HG03159 (cell line): ENCODE measurements around the gene BORCS6.

Source experiments
- ATAC-seq: cut with Tn5 transposase; IDR thresholded peaks from one replicate; pipeline ENCODE4 v1.9.1; 2021; ENCODE audit warnings: mild to moderate bottlenecking, moderate library complexity; ENCODE audit not compliant: unreplicated experiment

Gene BORCS6

DNA sequence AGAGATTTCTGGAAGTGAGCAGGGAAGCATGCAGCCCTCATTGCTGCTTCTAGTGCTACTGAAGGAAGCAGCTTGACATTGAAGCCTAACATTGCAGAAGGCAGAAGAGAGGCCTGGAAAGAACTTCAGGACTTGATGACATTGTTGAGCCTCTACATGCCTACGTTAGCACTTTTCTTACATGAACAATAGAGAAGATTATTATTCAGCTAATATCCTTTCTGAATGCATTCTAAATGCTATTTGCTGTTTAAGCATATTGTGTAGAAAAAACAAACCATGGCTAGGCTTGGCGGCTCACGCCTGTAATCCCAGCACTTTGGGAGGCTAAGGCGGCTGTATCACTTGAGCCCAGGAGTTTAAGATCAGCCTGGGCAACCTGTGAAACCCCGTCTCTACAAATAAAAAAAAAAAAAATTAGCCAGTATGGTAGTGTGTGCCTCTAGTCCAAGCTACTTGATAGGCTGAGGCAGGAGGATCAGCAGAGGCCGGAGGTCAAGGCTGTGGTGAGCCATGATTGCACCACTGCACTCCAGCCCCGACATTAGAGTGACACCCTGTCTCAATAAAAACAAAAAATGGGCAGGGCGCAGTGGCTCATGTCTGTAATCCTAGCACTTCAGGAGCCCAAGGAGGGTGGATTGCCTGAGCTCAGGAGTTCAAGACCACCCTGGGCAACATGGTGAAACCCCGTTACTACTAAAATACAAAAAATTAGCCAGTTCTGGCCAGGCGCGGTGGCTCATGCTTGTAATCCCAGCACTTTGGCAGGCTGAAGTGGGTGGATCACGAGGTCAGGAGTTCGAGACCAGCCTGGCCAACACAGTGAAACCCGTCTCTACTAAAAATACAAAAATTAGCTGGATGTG is 22.6 kb upstream of the BORCS6 start:
- ATAC-seq: no peak

DNA sequence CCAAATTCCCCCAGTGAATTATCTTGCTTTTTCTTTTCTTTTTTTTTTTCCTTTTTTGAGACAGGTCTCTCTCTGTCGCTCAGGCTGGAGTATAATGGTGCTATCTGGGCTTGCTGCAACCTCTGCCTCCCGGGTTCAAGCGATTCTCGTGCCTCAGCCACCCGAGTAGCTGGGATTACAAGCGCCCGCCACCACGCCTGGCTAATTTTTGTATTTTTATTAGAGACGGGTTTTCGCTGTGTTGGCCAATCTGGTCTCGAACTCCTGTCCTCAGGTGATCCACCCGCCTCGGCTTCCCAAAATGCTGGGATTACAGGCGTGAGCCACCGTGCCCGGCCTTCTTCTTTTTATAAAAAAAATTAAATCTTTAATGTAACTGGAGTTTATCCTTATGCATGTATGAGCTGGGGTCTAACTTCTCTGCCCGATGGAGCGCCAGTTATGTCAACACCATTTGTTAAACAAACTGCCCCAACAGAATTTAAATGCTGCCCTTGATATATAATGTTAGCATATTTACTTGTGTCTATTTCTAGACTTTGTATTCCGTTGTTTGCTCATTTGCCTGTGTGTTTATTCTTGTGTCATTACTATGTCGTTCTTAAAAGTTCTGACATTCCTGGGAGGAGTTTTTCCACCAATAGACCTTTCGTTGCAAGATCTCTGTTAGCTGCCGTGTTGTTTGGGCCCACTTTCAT is 20.9 kb upstream of the BORCS6 start:
- ATAC-seq: no peak

DNA sequence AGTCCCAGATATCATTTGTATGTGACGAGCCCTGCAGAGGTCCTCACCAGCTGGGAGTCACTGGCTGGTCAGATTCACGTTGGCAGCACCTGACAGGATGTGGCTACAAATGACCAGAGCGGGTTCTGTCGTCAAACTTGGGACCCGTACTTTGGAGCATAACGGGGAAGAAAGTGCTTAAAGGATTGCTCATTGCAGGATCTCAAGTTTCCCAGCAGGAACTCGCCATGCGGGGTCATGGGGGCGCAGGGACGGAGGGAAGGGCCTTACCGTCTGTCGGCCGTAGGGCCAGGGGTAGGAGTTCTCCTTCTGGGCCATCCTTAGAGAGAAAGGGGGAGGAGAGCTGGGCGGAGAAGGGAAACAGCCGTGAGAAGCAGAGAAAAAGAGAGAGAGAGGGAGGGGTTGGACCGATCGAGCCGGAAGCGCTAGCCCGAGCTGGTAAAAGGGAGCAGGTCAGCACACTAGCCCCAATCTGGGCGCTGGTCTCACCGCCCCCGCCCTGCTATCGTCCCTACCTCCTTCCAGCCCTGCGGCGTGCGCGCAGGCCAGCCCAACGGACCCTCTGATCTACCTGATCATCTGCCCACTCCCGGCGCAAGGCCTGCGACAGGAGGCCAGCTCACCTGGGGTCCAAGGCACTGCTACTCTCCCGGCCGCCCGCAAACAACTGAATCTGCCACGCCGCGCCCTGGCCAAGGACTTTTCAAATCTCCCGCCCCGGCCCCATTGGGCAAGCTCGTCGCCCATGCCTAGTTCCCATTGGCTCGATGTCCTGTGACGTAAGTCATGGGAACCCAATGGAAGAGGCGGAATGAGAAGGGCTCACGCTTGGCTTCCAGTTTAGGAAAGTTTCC is 20.2 kb upstream of the BORCS6 start, which contains the start of gene AURKB:
Gene AURKB, minus strand, starts transcription at position 669 of the 854 bp plus-strand sequence. Its CDS starts 351 bp downstream, at position 318.
- peak; percentile 82 for ATAC-seq

DNA sequence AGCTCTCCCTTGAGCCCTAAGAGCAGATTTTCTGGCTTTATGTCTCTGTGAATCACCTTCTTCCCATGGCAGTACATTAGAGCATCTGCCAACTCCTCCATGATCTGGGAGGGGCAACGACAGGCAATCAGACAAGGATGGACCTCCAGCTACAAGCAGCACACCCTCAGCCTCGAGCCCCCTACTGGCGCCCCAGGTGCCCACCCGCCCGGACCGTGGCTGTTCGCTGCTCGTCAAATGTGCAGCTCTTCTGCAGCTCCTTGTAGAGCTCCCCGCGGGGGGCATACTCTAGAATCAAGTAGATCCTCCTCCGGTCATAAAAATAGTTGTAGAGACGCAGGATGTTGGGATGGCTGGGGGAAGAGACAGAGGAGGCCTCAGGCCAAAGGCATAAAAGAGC is 16.6 kb upstream of the BORCS6 start:
- no peak for ATAC-seq

DNA sequence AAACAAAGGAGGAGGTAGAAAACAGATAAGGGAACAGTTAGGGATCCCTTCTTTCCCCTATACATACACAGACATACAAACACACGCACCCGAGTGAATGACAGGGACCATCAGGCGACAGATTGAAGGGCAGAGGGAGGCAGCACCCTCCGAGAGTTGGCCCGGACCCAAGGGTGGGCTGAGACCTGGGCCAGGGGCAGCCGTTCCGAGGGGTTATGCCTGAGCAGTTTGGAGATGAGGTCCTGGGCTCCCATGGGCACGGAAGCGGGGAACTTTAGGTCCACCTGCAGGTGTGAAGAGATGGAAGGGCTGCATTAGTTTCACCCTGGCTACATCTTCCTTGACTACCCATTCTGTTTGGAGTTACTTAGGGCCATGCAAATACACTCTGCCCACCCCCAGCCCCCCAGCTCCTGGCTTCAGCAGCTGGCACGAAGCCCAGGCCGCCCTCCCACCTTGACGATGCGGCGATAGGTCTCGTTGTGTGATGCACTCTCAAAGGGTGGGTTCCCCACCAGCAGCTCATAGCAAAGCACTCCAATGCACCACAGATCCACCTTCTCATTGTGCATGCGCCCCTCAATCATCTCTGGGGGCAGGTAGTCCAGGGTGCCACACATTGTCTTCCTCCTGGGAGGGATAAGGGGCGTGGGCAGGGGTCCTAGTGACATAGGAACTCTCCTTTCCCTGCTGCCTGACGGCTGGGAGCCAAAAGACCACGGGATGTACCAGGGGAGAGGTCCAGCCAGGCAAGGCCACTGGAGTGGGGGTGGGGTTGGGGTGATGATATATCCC is 15.0 kb upstream of the BORCS6 start:
- no peak for ATAC-seq

DNA sequence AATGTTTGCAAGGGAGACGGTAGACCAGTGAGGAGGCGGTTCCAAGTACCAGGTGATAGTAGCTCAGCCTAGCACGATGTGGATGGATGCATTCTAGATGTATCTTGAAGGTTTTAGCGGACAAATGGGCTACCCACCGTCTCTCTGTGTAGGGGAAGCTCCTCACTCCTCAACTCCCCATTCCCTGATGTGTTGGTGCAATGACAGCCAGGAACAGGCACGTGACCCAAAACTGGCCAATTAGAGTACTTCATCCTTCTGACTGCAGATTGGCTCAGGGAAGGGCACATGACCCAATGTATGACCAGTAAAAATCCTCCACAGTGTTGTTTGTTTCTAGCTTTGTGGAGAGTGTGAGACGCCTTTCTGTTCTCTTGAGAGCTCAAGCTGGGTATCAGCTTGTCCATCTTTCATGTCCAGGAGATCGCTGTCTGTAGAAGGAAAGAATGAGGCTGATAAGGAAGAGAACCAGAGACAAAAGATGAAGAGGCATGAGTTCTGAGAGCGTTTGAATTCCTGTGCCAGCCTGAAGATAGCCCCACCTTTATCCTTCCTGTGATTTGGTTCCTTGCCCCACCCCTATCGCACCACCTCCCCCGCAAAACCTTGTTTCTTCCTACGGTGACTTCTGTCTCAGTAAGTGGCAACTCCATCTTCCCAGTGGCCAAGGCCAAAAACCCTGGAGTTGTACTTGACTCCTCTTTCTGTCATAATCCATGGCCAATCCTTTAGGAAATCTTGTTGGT is 2.3 kb upstream of the BORCS6 start:
- peak; percentile 32 for ATAC-seq

DNA sequence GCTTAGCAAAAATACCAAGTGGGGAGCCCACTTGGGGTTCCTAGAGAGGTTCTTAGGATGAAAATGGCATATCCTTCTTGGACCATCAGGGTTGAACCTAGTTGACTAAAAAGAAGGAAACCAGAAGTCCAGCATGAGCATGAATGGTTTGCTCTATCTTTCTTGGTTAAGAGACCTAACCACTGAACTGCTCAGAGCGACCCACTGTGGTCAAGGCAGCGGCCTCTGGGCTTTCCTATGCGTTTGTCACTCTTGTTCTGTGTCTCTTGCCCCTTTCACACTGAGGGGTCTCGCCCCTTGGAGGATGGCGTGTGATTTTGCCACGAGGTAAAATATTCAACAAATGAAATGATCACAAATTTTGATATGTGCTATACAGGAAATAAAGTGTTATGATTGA is 526 bp upstream of the BORCS6 start:
- no peak for ATAC-seq

DNA sequence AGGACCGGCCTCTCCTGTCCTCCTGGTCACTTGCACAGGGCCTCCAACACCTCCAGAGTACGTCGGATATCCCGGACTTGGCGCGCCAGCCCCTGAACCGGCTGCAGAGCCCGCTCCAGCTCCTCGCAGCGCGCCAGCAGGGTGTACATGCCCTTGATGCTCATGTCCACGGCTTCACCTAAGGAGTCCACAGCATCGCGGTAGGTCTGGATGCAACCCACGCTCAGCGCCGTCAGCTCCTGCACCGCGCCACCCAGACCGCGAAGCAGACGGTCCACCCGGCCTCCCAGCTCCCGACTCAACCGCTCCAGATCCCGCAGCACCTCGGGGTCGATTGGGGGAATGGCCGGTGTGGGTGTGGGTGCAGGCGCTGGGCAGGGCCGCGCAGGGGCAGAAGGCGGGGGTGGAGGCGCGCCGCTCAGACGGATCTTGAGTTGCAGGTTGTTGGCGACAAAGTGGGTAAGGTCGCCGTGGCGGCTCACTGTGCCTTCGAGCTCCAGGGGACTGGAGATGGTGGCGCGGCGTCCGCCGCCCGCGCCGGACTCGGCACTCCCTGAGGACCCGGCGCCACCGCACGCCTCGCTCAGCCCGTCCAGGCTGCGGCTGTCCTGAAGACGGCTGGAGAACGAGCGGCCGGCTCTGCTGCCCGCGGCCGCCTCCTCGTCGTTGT is 804 bp downstream of the BORCS6 start:
- no peak for ATAC-seq

DNA sequence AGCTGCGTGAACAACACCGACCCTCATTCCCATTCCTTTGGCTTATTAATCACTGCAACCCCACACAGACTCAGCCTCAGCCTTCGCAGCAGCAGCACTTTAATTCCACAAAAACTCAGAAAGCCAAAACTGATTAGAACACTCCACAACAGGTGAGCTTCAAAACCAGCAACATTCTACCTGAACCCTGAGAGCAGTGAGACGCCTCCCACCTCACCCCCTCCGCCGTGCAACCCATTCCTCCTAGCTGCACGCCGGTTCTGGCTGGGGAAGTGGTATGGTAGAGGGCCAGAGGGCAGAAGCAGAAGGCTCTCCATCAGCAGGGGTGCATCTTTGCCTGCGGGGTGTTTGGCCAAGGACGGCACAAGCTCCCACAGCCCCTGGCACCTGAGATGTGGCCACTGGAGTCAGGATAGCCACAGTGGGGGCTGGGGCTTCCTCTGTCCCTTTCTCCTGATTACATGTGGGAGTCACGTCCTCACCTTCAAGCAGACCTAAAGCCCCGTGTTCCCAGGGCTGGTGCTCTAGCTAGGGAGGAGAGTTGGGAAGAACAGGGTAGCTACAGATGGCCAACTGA is 1.6 kb downstream of the BORCS6 start:
- ATAC-seq: no peak

DNA sequence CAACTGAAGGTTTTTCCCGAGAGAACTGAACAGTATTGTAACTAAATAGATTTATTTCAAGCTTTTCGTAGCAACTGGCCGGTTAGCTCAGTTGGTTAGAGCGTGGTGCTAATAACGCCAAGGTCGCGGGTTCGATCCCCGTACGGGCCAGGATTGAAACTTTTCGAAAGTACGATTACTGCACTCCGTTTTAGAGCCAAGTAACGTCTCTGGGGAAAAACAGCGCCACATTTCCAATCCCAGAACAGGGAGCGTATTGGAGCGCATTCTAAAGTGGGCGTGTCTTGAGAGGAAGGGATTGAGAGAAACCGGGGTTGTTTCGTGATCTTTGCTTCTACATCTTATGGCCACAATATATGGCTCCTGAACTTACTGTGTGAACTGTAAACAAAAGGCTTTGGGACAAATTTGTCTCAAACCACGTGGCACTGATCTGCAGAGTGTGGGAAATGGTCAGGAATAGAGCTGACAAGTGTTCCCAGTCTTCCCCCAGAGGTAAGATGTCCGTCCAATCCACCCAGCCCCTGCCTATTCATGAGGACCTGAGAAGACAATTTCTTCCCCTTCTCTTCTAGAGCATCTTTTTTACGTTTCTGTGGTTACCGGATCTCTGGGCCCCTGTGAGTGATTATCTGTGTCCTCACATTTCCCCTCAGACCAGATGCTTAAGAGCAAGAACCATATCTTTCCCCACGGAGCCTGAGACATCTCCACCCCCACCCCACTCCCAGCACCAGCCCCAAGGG is 2.3 kb downstream of the BORCS6 start:
- peak; percentile 21 for ATAC-seq

DNA sequence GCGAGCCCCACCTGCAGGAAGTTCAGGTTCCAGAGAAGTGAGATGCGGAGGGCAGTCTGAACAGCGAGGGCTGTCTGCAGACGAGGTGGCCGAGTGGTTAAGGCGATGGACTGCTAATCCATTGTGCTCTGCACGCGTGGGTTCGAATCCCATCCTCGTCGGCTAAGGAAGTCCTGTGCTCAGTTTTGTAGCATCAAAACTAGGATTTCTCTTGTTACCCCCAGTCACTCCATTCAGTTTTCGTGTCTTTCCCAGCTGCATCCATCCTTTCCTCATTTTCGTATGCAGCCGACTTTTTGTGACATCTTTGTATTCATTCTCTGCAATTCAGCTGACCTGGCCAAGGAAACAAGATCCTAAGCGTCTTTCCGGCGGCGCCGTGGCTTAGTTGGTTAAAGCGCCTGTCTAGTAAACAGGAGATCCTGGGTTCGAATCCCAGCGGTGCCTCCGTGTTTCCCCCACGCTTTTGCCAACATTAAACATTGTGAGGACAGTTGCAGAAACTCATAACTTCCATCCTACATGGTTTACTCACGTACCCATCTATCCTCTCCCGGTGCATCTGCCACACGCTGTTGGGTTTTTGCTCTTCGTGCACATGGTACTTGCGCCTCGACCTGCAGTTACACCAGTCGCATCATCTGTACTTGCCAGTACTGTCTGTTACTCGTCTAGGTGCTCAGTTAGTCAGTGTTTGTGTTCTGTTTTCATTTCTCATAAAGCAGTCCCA is 3.0 kb downstream of the BORCS6 start:
- ATAC-seq: peak; percentile 26

DNA sequence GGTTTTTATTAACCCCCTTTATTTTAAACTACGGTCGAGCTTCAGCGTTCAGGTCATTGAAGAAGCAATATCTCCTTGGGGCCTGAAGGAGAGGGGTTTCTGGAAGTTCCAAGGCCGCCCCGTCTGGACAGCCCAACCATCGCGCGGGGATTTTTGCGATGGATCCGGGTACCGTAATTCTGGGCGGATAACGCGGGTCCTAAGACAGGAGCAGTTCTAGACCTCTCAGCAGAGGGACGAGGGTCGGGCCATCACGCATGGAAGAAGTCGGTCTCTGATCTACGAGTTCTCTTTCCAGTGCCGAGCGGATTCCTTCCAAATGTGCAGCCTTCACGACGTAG is 3.6 kb downstream of the BORCS6 start:
- ATAC-seq: peak; percentile 1

DNA sequence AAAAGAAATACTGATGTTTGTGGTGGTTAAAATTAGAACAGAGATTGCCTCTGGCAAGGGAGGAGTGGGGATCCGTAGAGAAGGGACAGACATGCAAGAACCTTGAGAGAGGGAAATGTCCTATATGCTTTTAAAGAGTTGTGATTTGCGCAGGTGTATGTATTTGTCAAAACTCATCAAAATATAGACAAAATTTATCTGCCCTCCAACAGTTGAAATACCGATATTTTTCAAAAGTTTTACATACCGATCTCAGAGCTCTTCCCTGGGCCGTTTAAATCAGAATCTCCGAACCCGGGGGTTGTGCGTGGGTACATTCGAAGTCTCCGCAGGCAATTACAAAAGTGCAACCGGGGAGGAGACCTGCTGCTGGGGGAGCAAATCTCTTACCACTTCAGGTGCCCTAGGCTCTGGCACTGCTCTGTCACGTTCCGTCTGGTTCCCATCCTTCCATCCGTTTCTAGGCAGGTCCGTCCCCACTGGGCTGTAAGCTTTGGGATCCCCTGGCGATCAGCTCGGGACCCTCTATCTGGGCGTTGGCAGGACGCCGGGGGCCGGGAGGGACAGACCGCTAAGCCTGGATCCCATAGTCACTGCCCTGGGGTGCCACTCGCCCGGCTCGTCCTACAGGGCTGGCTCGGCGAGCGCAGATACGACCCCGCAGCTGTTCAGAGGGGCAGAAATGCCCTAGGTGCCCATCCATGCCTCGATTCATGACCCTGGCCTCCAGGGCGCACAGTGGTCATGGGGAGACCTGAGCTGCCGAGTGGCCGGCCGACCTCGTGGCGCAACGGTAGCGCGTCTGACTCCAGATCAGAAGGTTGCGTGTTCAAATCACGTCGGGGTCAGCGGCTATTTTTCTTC is 4.2 kb downstream of the BORCS6 start:
- peak; percentile 21 for ATAC-seq

DNA sequence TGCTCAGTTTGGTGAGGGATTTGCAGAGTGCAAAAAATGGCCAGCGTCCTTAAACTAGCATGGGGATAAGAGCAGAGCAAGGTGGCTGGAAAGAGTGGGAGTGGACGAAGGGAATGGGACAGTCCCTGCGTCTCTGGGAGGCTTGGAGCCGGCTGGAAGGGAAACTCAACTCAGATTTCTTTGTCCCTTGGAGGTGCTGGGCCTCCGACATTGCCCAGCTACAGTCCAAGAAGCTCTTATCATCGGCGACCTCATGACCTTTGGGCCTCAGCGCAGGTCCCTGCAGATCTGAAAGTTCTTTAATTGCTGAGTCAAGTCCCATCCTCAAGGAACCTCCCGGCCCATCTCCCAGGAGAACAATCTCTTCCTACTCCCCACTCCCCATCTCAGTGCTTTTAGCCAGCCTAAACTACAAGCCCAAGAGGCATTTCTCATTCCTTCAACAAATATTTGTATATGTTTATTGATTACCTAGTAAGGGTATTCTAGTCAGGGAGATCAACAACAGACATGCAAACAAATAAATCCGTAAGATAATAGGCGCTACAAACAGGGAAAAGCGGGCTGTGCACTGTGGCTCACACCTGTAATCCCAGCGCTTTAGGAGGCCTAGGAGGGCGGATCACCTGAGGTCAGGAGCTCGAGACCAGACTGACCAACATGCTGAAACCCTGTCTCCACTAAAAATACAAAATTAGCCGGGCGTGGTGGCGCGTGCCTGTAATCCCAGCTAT is 12.8 kb downstream of the BORCS6 start:
- no peak for ATAC-seq

DNA sequence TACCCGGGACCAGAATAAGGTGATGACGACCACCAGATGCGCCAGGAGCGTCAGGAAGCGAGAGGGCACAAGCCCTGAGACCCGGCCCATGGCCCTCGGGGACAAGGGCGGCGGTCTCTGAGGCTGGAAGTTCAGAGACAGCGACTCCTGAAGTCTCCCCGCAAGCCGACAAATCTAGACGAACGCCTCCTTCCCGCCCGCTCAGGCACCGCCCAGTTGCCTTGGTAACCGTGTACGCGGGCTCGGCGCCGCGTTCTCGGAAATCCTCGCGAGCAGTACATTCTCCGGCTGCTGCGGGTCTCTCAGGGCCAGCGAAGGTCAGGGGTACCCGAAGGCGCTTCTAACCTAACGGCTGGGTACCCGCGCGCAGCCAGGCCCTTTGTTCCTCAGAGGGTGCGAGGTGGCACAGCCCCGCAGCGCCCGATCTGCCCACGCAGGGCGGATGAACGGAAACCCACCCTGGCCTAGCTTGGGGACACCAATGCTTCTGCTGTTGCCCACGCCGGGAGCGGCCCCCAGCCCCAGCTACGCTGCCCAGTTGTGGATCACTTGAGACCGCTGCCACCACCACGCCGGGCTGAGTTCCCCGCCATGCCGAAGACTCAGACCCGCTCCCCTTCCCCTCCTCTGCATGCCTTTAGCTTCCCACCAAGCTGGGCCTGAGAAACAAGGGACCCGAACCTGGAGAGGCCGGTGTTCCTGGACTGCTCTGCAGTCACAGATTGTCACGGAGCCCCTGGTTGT is 13.6 kb downstream of the BORCS6 start, which contains the start of gene TMEM107:
Gene TMEM107, minus strand, starts transcription at position 184 of the 744 bp plus-strand sequence. Its CDS starts 94 bp downstream, at position 90.
- ATAC-seq: no peak
